ENCODE measurements around the gene IER5L.
"Not testable (repeated sequence)": the region's sequence is repeated elsewhere in the genome, so short reads cannot be mapped to it uniquely, and the experiment has no call there.

The IER5L gene

GRCh38 chr9:129139233-129139992 lies 38.6 kb downstream of the IER5L start:
- peak in 1 of 2 donors; percentile 54 for DNase-seq (ENCODE audit: low read depth in 2 of 2)

- no peak for DNase-seq (ENCODE audit: low read depth in 2 of 2)
These were observed 39.4 kb downstream of the IER5L start for GRCh38 chr9:129138476-129139232.

GRCh38 chr9:129138144-129138462 lies 40.0 kb downstream of the IER5L start:
- DNase-seq (ENCODE audit: low read depth in 2 of 2): no peak

- no peak for DNase-seq (ENCODE audit: low read depth in 2 of 2)
These were observed 40.5 kb downstream of the IER5L start for GRCh38 chr9:129137292-129138143.

DNA sequence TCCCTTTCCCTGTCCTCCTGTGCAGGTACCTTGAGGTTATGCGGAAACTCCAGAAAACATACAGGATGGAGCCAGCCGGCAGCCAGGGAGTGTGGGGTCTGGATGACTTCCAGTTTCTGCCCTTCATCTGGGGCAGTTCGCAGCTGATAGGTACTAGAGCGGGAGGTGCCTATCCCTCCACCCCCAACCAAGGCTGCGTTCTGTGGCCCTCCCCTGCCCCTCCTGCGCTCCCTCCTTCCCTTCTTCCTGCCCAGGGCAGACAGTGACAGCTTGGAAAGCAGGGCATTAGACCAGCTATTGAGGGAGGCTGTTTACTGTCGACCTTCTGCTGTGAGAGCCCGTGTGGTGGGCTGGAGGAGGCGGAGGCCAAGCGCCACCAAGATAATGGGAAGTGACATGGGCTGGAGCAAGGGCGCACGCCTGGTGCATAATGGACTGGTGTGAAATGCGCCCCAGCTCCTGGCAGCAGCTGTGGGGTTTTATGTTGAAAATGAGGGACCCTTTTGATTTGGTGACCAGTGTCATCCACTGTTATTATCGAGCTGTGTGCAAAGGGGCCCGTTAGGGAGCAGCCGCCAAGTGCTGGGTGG lies 41.5 kb downstream of the IER5L start:
- DNase-seq (ENCODE audit: low read depth in 2 of 2): no peak

- no peak for DNase-seq (ENCODE audit: low read depth in 2 of 2)
These were observed 42.6 kb downstream of the IER5L start for GRCh38 chr9:129135476-129135875.

- no peak for DNase-seq (ENCODE audit: low read depth in 2 of 2)
These were observed 45.0 kb downstream of the IER5L start for GRCh38 chr9:129133082-129133481.

GRCh38 chr9:129131300-129132145 lies 46.5 kb downstream of the IER5L start:
- DNase-seq (ENCODE audit: low read depth in 2 of 2): peak; percentile 73 to 76

DNA sequence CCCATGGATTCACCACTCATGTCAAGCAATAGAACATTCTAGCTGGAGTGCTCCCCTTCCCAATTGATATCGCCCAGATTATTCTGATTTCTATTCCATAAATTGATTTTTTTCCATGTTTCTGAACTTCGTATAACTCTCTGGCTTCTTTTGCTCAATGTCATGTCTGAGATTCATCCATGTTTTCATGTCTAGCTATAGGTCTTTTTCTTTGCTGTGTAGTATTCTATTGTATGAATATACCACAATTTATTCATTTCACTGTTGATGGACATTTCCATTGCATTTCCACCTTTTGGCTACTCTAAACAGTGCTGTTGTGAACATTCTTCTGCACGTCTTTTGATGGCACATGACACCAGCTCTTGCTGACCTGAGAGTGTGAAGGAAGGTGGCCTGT lies 47.3 kb downstream of the IER5L start:
- DNase-seq (ENCODE audit: low read depth in 2 of 2): no peak

DNA sequence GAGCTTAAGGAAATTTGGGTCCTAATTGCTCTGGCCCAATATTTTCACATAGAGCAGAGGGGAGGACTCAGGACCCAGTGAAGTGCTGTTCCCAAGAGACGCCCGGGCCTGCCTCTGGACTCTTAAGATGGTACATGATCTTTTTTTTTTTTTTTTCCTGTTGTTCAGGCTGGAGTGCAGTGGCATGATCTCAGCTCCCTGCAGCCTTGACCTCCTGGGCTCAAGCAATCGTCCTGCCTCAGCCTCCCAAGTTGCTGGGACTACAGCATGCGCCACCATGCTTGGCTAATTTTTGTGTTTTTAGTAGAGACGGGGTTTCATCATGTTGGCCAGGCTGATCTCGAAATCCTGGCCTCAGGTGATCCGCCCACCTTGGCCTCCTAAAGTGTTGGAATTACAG lies 47.8 kb downstream of the IER5L start:
- DNase-seq (ENCODE audit: low read depth in 2 of 2): not testable (repeated sequence)

DNA sequence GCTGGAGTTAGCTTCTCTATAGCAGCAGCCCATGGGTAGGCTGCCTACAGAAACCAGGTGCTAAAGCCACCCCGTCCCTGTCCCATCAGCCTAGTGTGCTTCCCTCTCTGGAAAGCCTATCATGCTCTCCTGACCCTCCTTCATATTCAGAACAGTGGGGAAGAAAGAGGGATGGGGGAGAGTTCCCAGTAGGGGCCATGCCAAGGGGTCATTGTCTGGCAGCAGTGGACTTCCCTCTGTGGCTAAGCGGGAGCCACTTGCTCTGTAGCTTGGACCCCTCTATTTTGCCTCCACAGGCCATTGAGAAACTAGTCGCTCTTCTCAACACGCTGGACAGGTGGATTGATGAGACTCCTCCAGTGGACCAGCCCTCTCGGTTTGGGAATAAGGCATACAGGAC lies 49.4 kb downstream of the IER5L start:
- DNase-seq (ENCODE audit: low read depth in 2 of 2): no peak

DNA sequence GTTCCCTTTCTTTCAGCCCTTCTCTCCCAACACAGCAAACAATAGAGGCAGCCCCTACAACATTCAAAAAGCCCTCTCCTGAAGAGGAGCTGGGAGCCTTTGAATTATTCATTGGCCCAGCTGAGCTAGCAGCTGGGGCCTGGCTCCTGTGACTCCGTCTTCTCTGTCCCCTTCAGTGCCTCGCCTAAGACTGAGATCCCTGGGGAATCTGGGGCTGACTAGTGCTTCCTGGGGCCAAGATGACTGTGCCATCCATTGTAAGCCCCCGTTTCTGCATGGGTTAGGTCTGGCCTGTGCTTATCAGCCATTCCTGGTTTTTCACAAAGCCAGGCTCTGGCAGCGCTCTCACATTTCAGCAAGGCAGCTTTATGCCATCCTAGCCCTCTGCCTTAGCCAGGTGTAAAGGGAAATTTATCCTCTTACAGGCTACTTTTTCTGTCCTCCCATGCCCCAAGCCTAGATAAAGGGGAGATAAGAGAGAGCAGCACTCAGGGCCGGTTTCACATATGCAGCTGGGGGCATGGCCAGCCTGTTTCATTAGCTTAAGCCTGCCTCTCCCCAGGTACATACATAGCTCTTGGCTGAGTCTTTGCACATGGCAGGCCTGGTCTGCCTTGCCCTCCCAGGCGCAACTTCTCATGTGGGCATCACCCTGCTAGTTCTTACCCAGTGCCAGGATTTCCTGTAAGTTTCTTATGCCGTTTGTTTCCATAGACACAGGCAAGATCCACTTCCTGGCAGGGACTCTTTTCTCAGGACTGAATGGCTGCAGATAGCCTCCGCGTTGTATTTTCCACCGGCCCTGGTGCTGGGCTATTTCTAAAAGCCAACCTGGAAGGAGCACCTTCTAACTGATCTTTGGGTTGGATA lies 51.1 kb downstream of the IER5L start:
- DNase-seq (ENCODE audit: low read depth in 2 of 2): no peak
